Mucosa of descending colon (tissue), 3 donors: ENCODE measurements around the gene SPCS2. TPM values are rescaled to one million over a fixed set of nuclear protein-coding genes. Genes with fewer than 3 reads are reported as not detected.

ENCODE experiments used
- ATAC-seq: fragments of 200-7000 bp; cut with Tn5 transposase; one replicate; pipeline ENCODE4 v1.9.1; 2020; ENCODE audit warnings: mild to moderate bottlenecking, moderate library complexity
- DNase-seq, 3 donors: peaks; one replicate each; pipeline ENCODE4 v3.0.0-alpha.2; 2020
- H3K36me3 ChIP-seq: fragments of 200-600 bp; one replicate; pipeline ENCODE4 v1.8.0; 2021; ENCODE audit warnings: low read depth, mild to moderate bottlenecking
- H3K4me1 ChIP-seq: fragments of 200-600 bp; one replicate; pipeline ENCODE4 v1.8.0; 2021; ENCODE audit warnings: low read depth, mild to moderate bottlenecking
- H3K4me3 ChIP-seq: fragments of 200-600 bp; one replicate; pipeline ENCODE4 v1.8.0; 2021; ENCODE audit warnings: mild to moderate bottlenecking
- H3K9me3 ChIP-seq: fragments of 200-600 bp; one replicate; pipeline ENCODE4 v1.8.0; 2021; ENCODE audit warnings: mild to moderate bottlenecking
- CTCF ChIP-seq: fragments of 200-600 bp; IDR thresholded peaks from one replicate; pipeline ENCODE4 v1.8.0; 2022; ENCODE audit warnings: antibody characterized with exemption, mild to moderate bottlenecking
- intact Hi-C, 2 donors: fragments of 100-400 bp; cut with DNase I in 1 of 2; cut with micrococcal nuclease in 1 of 2; formaldehyde crosslinking; loops; one replicate each; pipeline versions ENCODE4 v1.11.0 to v1.11.1; 2022; cut with DNase I, micrococcal nuclease
- total RNA-seq, 3 donors: library from RNA; stranded (reverse); fragmentation: NEBNext Ultra II Directional in 2 of 3; extraction: Animal tissue kit (Norgen Biotek cat#: 25700) in 2 of 3; gene quantifications; one replicate each; pipeline versions ENCODE4 v1.2.1 to v1.2.4, GENCODE V29; 2021 to 2023
- donor health status: DM: no; HTN: no; CAD: no; lungs with moderate emphysema.
- donor health status: DM: no; HTN: no; CAD: no.
- donor health status: DM: no; HTN: yes; CAD: no.

SPCS2 gene
- total RNA-seq, 3 donors from 2014 or later = 117 to 160 (median 119) TPM

- no peak for TF ChIP-seq CTCF
- DNase-seq (no peak), ATAC-seq (no peak)
- H3K9me3 ChIP-seq = no peaks in the 10 kb centered on the region
- no peak overlapping the region for H3K4me3 ChIP-seq
- H3K4me1 ChIP-seq = no peaks in the 10 kb centered on the region
- H3K36me3 ChIP-seq = no peaks in the 10 kb centered on the region
- intact Hi-C loops = loop anchor here in 1 of 2 donors (5.0 kb wide), 1 partner anchor 228 kb away; no protein-coding TSS in a partner anchor
These were observed 75.0 kb downstream of the SPCS2 start for GRCh38 chr11:75024068-75024449.

GRCh38 chr11:75024764-75025211 is 75.7 kb downstream of the SPCS2 start:
- no peaks in the 10 kb centered on the region for H3K36me3 ChIP-seq
- no peak for DNase-seq
- intact Hi-C loops = loop anchor here in 1 of 2 donors (5.0 kb wide), 1 partner anchor 228 kb away; no protein-coding TSS in a partner anchor
- H3K4me3 ChIP-seq = no peak overlapping the region
- H3K4me1 ChIP-seq = no peaks in the 10 kb centered on the region
- no peak for TF ChIP-seq CTCF
- no peak for ATAC-seq
- no peaks in the 10 kb centered on the region for H3K9me3 ChIP-seq

DNA sequence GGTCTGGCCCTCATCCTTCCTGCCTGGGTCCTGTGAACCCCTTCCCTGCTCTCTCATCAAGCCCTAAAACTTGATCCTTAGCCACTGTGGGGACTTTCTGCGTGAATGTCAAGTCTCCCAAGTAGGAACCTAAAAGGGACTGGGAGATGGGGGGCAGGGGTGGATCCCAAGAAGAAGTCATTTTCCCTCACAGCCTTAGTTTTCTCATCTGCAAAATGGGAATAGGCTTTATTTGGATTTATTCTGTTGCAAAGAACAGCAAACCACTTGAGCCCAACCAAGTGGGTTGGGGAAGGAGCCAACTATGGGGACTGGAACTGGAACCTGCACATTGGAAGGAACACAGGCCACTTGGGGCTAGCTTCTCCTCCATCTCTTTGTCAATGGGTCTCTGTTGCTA is 76.5 kb downstream of the SPCS2 start:
- DNase-seq (no peak), ATAC-seq (no peak)
- no peaks in the 10 kb centered on the region for H3K4me1 ChIP-seq
- intact Hi-C loops = no loop called here
- H3K9me3 ChIP-seq = no peaks in the 10 kb centered on the region
- no peak overlapping the region for H3K4me3 ChIP-seq
- H3K36me3 ChIP-seq = no peaks in the 10 kb centered on the region
- TF ChIP-seq CTCF = no peak

DNA sequence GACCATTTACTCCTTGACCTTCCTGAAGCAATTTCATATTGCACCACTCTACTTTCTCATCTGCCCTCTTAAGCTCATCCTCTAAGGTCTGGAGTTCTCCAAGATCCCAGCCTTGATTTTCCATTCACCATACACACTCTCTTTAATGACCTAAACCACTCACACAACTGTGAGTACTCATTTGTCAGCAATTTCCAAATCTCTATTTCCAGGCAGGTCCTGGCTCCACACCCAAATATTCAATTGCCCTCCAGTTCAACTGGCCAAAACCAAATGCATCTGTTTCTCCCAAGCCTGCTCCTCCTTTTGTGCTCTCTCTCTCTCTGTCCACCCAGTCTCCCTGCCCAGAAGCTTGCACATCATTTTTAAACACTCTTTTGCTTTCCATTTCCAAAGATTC is 79.3 kb downstream of the SPCS2 start:
- Histone ChIP-seq H3K9me3 (no peaks in the 10 kb centered on the region), H3K36me3 (no peaks in the 10 kb centered on the region), H3K4me3 (no peak overlapping the region), H3K4me1 (no peaks in the 10 kb centered on the region)
- intact Hi-C loops = no loop called here
- no peak for ATAC-seq
- DNase-seq = no peak
- TF ChIP-seq CTCF = no peak

Other genes with a start within 250 kb of the SPCS2 start
- 10 to 100 TPM in 2 of 3 donors, not detected in 1; 41.2 to 52.2 TPM for gene CHRDL2, start 217.8 kb upstream of the SPCS2 start, total RNA-seq
- gene RNF169, start 200.4 kb upstream of the SPCS2 start, total RNA-seq = 10 to 100 TPM; 12.5 to 22.0 (median 14.0) TPM
- 10 to 100 TPM in 2 of 3 donors, 1 to 10 TPM in 1; 6.7 to 35.9 (median 29.6) TPM for gene XRRA1, start 175 bp upstream of the SPCS2 start, total RNA-seq
- 1 to 10 TPM; 6.0 to 8.5 (median 6.7) TPM for gene NEU3, start 39.7 kb downstream of the SPCS2 start, total RNA-seq
- gene OR2AT4, start 147.6 kb downstream of the SPCS2 start, total RNA-seq = not detected
- gene SLCO2B1, start 201.8 kb downstream of the SPCS2 start, total RNA-seq = 10 to 100 TPM; 65.6 to 93.0 (median 73.1) TPM